Vagina (tissue), 2 donors: ENCODE data around the gene UACA. TPM values are rescaled to one million over a fixed set of nuclear protein-coding genes. Genes with fewer than 3 reads are reported as not detected.

Experiments used
- DNase-seq, 2 donors: peaks; one replicate each; pipeline ENCODE4 v3.0.0-alpha.2; 2017; ENCODE audit errors: extremely low spot score in 2 of 2
- H3K27ac ChIP-seq: fragments of 200-600 bp; sonication (generic); one replicate; pipeline ENCODE4 v1.5.1; 2019
- H3K27me3 ChIP-seq: fragments of 200-600 bp; sonication (generic); one replicate; pipeline ENCODE4 v1.5.1; 2019
- H3K36me3 ChIP-seq, 2 donors: fragments of 200-600 bp; sonication (generic); one replicate each; pipeline ENCODE4 v1.5.1; 2017 to 2019
- H3K4me1 ChIP-seq: fragments of 200-600 bp; sonication (generic); one replicate; pipeline ENCODE4 v1.5.1; 2019
- H3K4me3 ChIP-seq, 2 donors: fragments of 200-600 bp; sonication (generic); 1 replicate in 1 of 2; 2 replicates in 1 of 2; pipeline ENCODE4 v1.5.1; 2016 to 2019
- H3K9me3 ChIP-seq: fragments of 200-600 bp; sonication (generic); one replicate; pipeline ENCODE4 v1.5.1; 2019
- CTCF ChIP-seq, 3 experiments: fragments of 450-650 bp in 2 of 3; fragments of 200-600 bp in 1 of 3; sonication (generic) in 1 of 3; IDR thresholded peaks; one replicate each; pipeline ENCODE4 v1.5.1; 2017 to 2019; ENCODE audit warnings: antibody characterized with exemption in 3 of 3, mild to moderate bottlenecking in 2 of 3, moderate library complexity in 2 of 3
- POLR2A ChIP-seq, 2 donors: fragments of 450-650 bp; IDR thresholded peaks; one replicate each; pipeline ENCODE4 v1.6.1; 2017; ENCODE audit warnings: antibody characterized with exemption in 2 of 2, mild to moderate bottlenecking in 2 of 2, moderate library complexity in 2 of 2
- POLR2AphosphoS5 ChIP-seq, 2 donors: sonication (generic); formaldehyde crosslinking; IDR thresholded peaks; one replicate each; pipeline ENCODE4 v1.9.0; 2017; ENCODE audit warnings: antibody characterized with exemption in 2 of 2, mild to moderate bottlenecking in 2 of 2, low read depth in 1 of 2; ENCODE audit not compliant: insufficient read depth in 1 of 2
- intact Hi-C: fragments of 100-400 bp; cut with DNase I; formaldehyde crosslinking; loops from one replicate; pipeline ENCODE4 v1.15.1; 2023
- total RNA-seq: library from RNA; depleted of rRNA; stranded (reverse); fragments of >200 nt; gene quantifications from one replicate; pipeline ENCODE4 v1.2.3, GENCODE V29; 2016

UACA gene
- total RNA-seq, 1 donor from 2014 or later = 40.3 TPM

- Histone ChIP-seq H3K36me3 (no peaks in the 10 kb centered on the region), H3K4me1 (peaks cover 10% of the 10 kb centered on the region), H3K9me3 (no peaks in the 10 kb centered on the region), H3K27ac (peak overlapping the region; percentile 94), H3K4me3 (peak overlapping the region; percentile 89 to 96), H3K27me3 (no peaks in the 10 kb centered on the region)
- no peak for TF ChIP-seq POLR2AphosphoS5 (IDR thresholded peaks at IDR 0.05; ENCODE audit: insufficient read depth in 1 of 2, low read depth in 1 of 2)
- no peak for TF ChIP-seq POLR2A (IDR thresholded peaks at IDR 0.05)
- TF ChIP-seq CTCF (IDR thresholded peaks at IDR 0.05) = no peak
- DNase-seq = no peak
- intact Hi-C loops = no loop called here
These were observed 782 bp upstream of the UACA start for GRCh38 chr15:70763950-70764730.

DNA sequence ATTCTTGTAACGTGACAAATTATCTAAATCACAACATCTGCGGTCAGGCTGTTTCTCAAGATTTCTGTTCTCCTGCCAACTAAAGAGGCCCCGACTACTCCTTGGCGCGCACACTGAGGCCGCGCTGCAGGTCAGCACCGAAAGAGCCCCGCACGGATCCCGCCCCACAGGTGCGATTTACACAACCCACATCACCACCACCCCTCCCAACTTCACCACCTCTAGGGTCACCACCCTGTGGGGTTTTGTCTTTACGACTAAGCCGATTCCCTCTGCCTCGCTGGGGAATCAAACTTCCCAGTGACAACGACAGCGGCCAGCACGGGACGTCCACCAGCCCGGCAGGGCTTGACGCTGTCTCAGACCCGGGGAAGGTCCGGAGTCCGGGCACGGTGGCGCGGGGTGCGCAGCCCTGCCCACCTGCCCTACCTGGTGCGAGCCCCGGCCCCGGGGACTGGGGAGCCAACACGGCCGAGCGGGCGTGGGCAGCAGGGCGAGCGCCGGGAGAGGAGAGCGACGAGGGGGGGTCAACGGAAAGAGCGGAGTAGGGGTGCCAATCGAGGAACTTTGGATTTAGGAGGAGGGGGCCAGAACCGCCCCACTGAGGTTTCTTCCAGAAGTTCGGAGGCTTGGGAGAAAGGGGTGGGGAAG, 764 bp downstream of the UACA start:
- no peaks in the 10 kb centered on the region for H3K36me3 ChIP-seq
- peak overlapping the region; percentile 89 to 96 for H3K4me3 ChIP-seq
- intact Hi-C loops = no loop called here
- no peaks in the 10 kb centered on the region for H3K27me3 ChIP-seq
- TF ChIP-seq CTCF (IDR thresholded peaks at IDR 0.05) (no peak), POLR2AphosphoS5 (IDR thresholded peaks at IDR 0.05; ENCODE audit: insufficient read depth in 1 of 2, low read depth in 1 of 2) (peak in 1 of 2 donors; percentile 60), POLR2A (IDR thresholded peaks at IDR 0.05) (no peak)
- H3K9me3 ChIP-seq = no peaks in the 10 kb centered on the region
- H3K4me1 ChIP-seq = peaks cover 10% of the 10 kb centered on the region
- H3K27ac ChIP-seq = peak overlapping the region; percentile 94
- no peak for DNase-seq

DNA sequence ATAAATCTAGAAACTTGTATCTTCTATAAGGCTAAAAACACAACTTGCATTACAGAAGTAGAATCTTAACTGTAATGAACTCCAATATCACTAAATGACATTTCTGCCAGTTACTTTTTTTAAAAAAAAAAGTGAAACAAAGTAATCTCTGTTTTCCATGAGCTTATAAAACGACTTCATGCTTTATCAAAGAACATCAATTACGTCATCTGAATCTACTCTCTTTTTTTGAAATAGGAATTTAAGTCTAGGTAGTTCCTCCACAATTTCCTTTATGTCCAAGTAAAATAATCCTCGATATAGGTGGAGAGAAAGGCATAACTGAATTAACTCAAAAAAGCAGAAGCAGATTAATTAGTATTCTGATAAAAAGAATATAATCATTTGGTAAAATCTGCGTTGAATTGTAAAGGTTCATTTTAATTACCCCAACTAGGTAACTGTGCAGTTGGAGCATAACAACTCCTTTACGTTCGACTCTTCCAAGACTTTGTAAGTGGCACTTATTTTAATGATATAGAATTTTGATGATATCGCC, 1.4 kb downstream of the UACA start:
- Histone ChIP-seq H3K9me3 (no peaks in the 10 kb centered on the region), H3K27ac (peak overlapping the region; percentile 94), H3K4me3 (peak overlapping the region; percentile 89 to 96), H3K4me1 (peaks cover 10% of the 10 kb centered on the region), H3K27me3 (no peaks in the 10 kb centered on the region), H3K36me3 (no peaks in the 10 kb centered on the region)
- TF ChIP-seq POLR2A (IDR thresholded peaks at IDR 0.05) (no peak), CTCF (IDR thresholded peaks at IDR 0.05) (no peak), POLR2AphosphoS5 (IDR thresholded peaks at IDR 0.05; ENCODE audit: insufficient read depth in 1 of 2, low read depth in 1 of 2) (no peak)
- DNase-seq = no peak
- intact Hi-C loops = no loop called here

DNA sequence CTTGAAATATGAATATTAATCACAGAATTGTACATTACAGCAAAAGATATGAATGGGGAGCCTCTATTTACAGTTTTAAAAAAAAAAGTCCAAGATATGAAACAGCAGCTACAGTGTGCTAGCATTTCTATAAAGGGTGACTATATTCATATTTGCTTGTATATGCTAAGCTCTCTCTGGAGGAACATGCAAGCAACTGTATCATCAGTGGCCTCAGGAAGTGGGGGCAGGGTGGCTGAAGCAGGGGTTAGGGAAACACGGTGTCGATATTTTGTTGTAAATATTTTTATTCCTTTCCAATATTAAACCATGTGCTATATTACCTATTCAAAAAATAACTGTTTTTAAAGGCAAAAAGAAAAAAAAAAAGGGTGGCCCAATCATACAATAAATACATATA, 2.3 kb downstream of the UACA start:
- no peaks in the 10 kb centered on the region for H3K9me3 ChIP-seq
- no peak for TF ChIP-seq POLR2A (IDR thresholded peaks at IDR 0.05)
- TF ChIP-seq CTCF (IDR thresholded peaks at IDR 0.05) = no peak
- TF ChIP-seq POLR2AphosphoS5 (IDR thresholded peaks at IDR 0.05; ENCODE audit: insufficient read depth in 1 of 2, low read depth in 1 of 2) = no peak
- H3K4me1 ChIP-seq = peaks cover 10% of the 10 kb centered on the region
- H3K36me3 ChIP-seq = no peaks in the 10 kb centered on the region
- H3K4me3 ChIP-seq = peak overlapping the region in 1 of 2 donors; percentile 89
- no peaks in the 10 kb centered on the region for H3K27me3 ChIP-seq
- DNase-seq = no peak
- H3K27ac ChIP-seq = no peak overlapping the region
- intact Hi-C loops = no loop called here
